ENCODE measurements around the gene MCM7. TPM values are rescaled to one million over a fixed set of nuclear protein-coding genes. Genes with fewer than 3 reads are reported as not detected.
A peak's percentile ranks its signal among the peaks of the same experiment; 100 is the strongest.
"Not testable (repeated sequence)": the region's sequence is repeated elsewhere in the genome, so short reads cannot be mapped to it uniquely, and the experiment has no call there.

The MCM7 gene
- total RNA-seq, 4 donors from 2014 or later, result 31.8 to 67.3 (median 63.1) TPM

DNA sequence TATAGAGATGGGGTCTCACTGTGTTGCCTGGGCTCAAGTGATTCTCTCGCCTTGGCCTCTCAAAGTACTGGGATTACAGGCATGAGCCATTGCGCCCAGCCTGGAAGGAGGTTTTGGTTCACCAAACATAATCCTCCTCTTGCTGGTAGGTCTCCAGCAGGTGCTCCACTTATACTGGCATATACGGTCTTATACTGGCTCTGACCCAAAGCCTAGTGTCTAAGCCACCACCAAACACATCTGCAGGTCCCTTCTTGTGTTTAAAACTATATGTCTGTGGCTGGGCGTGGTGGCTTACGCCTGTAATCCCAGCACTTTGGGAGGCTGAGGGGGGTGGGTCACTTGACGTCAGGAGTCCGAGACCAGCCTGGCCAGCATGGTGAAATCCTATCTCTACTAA, 30.9 kb upstream of the MCM7 start:
- Histone ChIP-seq H3K4me3 (no peak overlapping the region), H3K36me3 (no peaks in the 10 kb centered on the region), H3K9me3 (no peaks in the 10 kb centered on the region), H3K4me1 (peaks cover 11 to 53% (median 23%) of the 10 kb centered on the region in 3 donors), H3K27me3 (no peaks in the 10 kb centered on the region), H3K27ac (peak overlapping the region in 2 of 4 donors; percentile 51 to 62)
- no peak for DNase-seq
- intact Hi-C loops (cut with DNase I), result loop anchor here (2.0 kb wide), 1 partner anchor 85 kb away; no protein-coding TSS in a partner anchor
- no peak for TF ChIP-seq POLR2A (IDR thresholded peaks at IDR 0.05)
- TF ChIP-seq, protein P1, sequence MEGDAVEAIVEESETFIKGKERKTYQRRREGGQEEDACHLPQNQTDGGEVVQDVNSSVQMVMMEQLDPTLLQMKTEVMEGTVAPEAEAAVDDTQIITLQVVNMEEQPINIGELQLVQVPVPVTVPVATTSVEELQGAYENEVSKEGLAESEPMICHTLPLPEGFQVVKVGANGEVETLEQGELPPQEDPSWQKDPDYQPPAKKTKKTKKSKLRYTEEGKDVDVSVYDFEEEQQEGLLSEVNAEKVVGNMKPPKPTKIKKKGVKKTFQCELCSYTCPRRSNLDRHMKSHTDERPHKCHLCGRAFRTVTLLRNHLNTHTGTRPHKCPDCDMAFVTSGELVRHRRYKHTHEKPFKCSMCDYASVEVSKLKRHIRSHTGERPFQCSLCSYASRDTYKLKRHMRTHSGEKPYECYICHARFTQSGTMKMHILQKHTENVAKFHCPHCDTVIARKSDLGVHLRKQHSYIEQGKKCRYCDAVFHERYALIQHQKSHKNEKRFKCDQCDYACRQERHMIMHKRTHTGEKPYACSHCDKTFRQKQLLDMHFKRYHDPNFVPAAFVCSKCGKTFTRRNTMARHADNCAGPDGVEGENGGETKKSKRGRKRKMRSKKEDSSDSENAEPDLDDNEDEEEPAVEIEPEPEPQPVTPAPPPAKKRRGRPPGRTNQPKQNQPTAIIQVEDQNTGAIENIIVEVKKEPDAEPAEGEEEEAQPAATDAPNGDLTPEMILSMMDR (IDR thresholded peaks at IDR 0.05), result no peak
- 33 to 83% methylated on average over 2 to 6 of the region's 7 CpGs for WGBS, 2 donors

DNA sequence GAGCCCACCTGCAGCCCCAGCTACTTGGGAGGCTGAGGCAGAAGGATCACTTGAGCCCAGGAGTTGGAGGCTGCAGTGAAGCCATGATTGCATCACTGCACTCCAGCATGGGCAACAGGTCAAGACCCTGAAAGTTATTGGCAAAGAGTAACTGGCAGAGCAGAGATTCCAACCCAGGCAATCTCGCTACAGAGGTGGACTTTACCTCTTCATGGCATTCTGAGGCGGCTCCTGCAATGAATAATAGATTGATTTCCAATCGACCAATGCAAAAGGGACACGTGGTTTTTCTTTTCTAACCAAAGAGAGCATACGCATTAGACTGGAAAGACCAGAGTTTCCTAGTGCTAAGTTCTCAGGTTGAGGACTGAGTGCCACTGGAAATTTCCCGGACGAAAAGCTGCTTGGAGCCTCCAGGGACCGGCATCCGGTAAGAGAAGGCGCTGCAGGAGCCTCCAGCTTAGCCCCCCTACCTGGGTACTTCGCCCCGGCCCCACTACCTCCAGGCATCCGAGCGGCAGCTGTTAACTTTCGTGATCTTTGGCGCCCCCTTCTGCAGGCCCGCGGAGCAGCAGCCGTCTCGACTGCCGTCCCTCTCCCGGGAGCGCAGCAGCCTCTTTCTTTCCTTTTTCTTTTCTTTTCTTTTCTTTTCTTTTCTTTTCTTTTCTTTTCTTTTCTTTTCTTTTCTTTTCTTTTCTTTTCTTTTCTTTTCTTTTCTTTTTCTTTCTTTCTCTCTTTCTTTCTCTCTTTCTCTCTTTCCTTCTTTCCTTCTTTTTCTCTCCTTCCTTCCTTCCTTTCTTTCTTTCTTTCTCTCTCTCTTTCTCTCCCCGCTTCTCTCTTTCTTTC, 29.6 kb upstream of the MCM7 start:
- Histone ChIP-seq H3K4me3 (peak overlapping the region; percentile 17 to 55 (median 26)), H3K27ac (peak overlapping the region; percentile 8 to 97 (median 76)), H3K27me3 (no peaks in the 10 kb centered on the region), H3K36me3 (no peaks in the 10 kb centered on the region), H3K4me1 (peaks cover 15 to 60% (median 28%) of the 10 kb centered on the region in 3 donors), H3K9me3 (no peaks in the 10 kb centered on the region)
- intact Hi-C loops (cut with DNase I), result no loop called here
- WGBS, 2 donors, result 7 to 11% methylated on average over 20 to 22 of the region's 24 CpGs
- DNase-seq, result no peak
- TF ChIP-seq, protein P1 (IDR thresholded peaks at IDR 0.05), result peak; percentile 81 to 94 (median 87)
- no peak for TF ChIP-seq POLR2A (IDR thresholded peaks at IDR 0.05)

- H3K9me3 ChIP-seq; H3K27me3 ChIP-seq; H3K4me3 ChIP-seq; DNase-seq; intact Hi-C loops (cut with DNase I); H3K36me3 ChIP-seq: not testable (repeated sequence)
- Histone ChIP-seq H3K27ac (peak overlapping the region in 3 of 4 donors; percentile 76 to 99 (median 97)), H3K4me1 (peaks cover 21 to 66% (median 33%) of the 10 kb centered on the region in 3 donors)
- WGBS, 2 donors, result 38 to 86% methylated on average over 1 of the region's 1 CpG
Observed at GRCh38 chr7:100130220-100130607, 29.0 kb upstream of the MCM7 start.

DNA sequence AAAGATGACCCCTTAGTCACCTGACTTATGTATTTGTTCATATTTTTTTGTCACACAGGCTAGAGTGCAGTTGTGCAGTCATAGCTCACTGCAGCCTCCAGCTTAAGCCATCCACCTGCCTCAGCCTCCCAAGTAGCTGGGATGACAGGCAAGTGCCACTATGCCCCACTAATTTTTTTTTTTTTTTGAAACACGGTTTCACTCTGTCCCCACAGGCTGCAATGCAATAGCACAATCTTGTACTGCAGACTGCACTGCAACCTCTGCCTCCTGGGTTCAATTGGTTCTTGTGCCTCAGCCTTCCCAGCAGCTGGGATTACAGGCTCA, 27.4 kb upstream of the MCM7 start:
- WGBS, 2 donors, result 56 to 58% methylated on average over 1 of the region's 1 CpG
- peaks cover 30 to 77% (median 33%) of the 10 kb centered on the region in 3 donors for H3K4me1 ChIP-seq
- H3K27me3 ChIP-seq, result no peaks in the 10 kb centered on the region
- H3K27ac ChIP-seq, result peak overlapping the region in 3 of 4 donors; percentile 92 to 99 (median 97)
- H3K4me3 ChIP-seq, result no peak overlapping the region
- intact Hi-C loops (cut with DNase I), result no loop called here
- no peak for DNase-seq
- no peaks in the 10 kb centered on the region for H3K9me3 ChIP-seq
- TF ChIP-seq, protein P1 (IDR thresholded peaks at IDR 0.05), result no peak
- no peak for TF ChIP-seq POLR2A (IDR thresholded peaks at IDR 0.05)
- H3K36me3 ChIP-seq, result peaks cover 0 to 7% (median 0%) of the 10 kb centered on the region in 3 donors

- Histone ChIP-seq H3K9me3 (no peaks in the 10 kb centered on the region), H3K4me1 (peaks cover 30 to 77% (median 33%) of the 10 kb centered on the region in 3 donors), H3K27ac (peak overlapping the region; percentile 92 to 99 (median 98)), H3K27me3 (no peaks in the 10 kb centered on the region), H3K4me3 (peak overlapping the region; percentile 55 to 91 (median 84)), H3K36me3 (peaks cover 0 to 12% (median 0%) of the 10 kb centered on the region in 3 donors)
- no peak for TF ChIP-seq POLR2A (IDR thresholded peaks at IDR 0.05)
- TF ChIP-seq, protein P1 (IDR thresholded peaks at IDR 0.05), result no peak
- DNase-seq, result no peak
- 14 to 29% methylated on average over 3 to 7 of the region's 37 CpGs for WGBS, 2 donors
- intact Hi-C loops (cut with DNase I), result no loop called here
Observed at GRCh38 chr7:100127866-100128636, 26.9 kb upstream of the MCM7 start.
